ENCODE measurements around the gene TRIM41. TPM values are rescaled to one million over a fixed set of nuclear protein-coding genes. Genes with fewer than 3 reads are reported as not detected.

Gene TRIM41
- total RNA-seq, 1 experiment from 2014 or later: 28.7 TPM

GRCh38 chr5:181221105-181221791 lies 1.8 kb upstream of the TRIM41 start:
- Histone ChIP-seq H3K9me3 (no peaks in the 10 kb centered on the region), H3K4me3 (ENCODE audit: low read depth, low read length) (peak overlapping the region; percentile 93), H3K4me1 (0 out of 2 replicates have a peak, but pooled peaks cover under 1% of the 10 kb centered on the region), H3K36me3 (ENCODE audit: control insufficient read depth, insufficient read depth, low read length) (no peaks in the 10 kb centered on the region), H3K27me3 (replicated peaks; ENCODE audit: control insufficient read depth, insufficient read depth, low read length) (no peaks in the 10 kb centered on the region)
- H3K36me3 Mint-ChIP-seq (ENCODE audit: insufficient read depth, unreplicated experiment): peaks cover 52% of the 10 kb centered on the region
- POLR2A ChIA-PET: no interaction called here
- no peak for DNase-seq
- peak overlapping the region; percentile 86 for H3K4me3 Mint-ChIP-seq (ENCODE audit: unreplicated experiment)
- H3K9me3 Mint-ChIP-seq (ENCODE audit: unreplicated experiment): no peaks in the 10 kb centered on the region
- peaks cover 8% of the 10 kb centered on the region for H3K27me3 Mint-ChIP-seq (ENCODE audit: insufficient read depth, unreplicated experiment)
- BruUV-seq (replicated peaks): no TSS peak
- H3K27ac Mint-ChIP-seq (ENCODE audit: unreplicated experiment): peak overlapping the region; percentile 99
- TF ChIP-seq, protein P1, sequence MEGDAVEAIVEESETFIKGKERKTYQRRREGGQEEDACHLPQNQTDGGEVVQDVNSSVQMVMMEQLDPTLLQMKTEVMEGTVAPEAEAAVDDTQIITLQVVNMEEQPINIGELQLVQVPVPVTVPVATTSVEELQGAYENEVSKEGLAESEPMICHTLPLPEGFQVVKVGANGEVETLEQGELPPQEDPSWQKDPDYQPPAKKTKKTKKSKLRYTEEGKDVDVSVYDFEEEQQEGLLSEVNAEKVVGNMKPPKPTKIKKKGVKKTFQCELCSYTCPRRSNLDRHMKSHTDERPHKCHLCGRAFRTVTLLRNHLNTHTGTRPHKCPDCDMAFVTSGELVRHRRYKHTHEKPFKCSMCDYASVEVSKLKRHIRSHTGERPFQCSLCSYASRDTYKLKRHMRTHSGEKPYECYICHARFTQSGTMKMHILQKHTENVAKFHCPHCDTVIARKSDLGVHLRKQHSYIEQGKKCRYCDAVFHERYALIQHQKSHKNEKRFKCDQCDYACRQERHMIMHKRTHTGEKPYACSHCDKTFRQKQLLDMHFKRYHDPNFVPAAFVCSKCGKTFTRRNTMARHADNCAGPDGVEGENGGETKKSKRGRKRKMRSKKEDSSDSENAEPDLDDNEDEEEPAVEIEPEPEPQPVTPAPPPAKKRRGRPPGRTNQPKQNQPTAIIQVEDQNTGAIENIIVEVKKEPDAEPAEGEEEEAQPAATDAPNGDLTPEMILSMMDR (IDR thresholded peaks at IDR 0.05; ENCODE audit: insufficient read depth in 1 of 2, low read depth in 1 of 2, low read length in 1 of 2, severe bottlenecking in 1 of 2, unreplicated experiment in 1 of 2): no peak
- peaks cover 44% of the 10 kb centered on the region for H3K4me1 Mint-ChIP-seq (ENCODE audit: low read depth, unreplicated experiment)
- CTCF ChIA-PET: no interaction called here
- intact Hi-C loops (cut with micrococcal nuclease; ENCODE audit: unreplicated experiment): no loop called here

GRCh38 chr5:181221792-181222629 lies 1.1 kb upstream of the TRIM41 start:
- peaks cover 8% of the 10 kb centered on the region for H3K27me3 Mint-ChIP-seq (ENCODE audit: insufficient read depth, unreplicated experiment)
- no peaks in the 10 kb centered on the region for H3K4me1 ChIP-seq
- ChIA-PET POLR2A (interaction anchor here (1.0 kb wide), 1 partner anchor 37 kb away, joined by 3 read pairs; no protein-coding TSS in a partner anchor), CTCF (interaction anchor here (0.6 kb wide), 1 partner anchor 30 kb away, joined by 8 read pairs; no protein-coding TSS in a partner anchor)
- no peaks in the 10 kb centered on the region for H3K9me3 Mint-ChIP-seq (ENCODE audit: unreplicated experiment)
- H3K36me3 ChIP-seq (ENCODE audit: control insufficient read depth, insufficient read depth, low read length): no peaks in the 10 kb centered on the region
- peak overlapping the region; percentile 99 for H3K27ac Mint-ChIP-seq (ENCODE audit: unreplicated experiment)
- H3K9me3 ChIP-seq: no peaks in the 10 kb centered on the region
- peaks cover 48% of the 10 kb centered on the region for H3K36me3 Mint-ChIP-seq (ENCODE audit: insufficient read depth, unreplicated experiment)
- peak overlapping the region; percentile 93 for H3K4me3 ChIP-seq (ENCODE audit: low read depth, low read length)
- no peaks in the 10 kb centered on the region for H3K27me3 ChIP-seq (replicated peaks; ENCODE audit: control insufficient read depth, insufficient read depth, low read length)
- BruUV-seq (replicated peaks): TSS peak; percentile 71
- intact Hi-C loops (cut with micrococcal nuclease; ENCODE audit: unreplicated experiment): loop anchor here (1.0 kb wide), 1 partner anchor 31 kb away; no protein-coding TSS in a partner anchor
- TF ChIP-seq, protein P1 (IDR thresholded peaks at IDR 0.05; ENCODE audit: insufficient read depth in 1 of 2, low read depth in 1 of 2, low read length in 1 of 2, severe bottlenecking in 1 of 2, unreplicated experiment in 1 of 2): no peak
- peaks cover 44% of the 10 kb centered on the region for H3K4me1 Mint-ChIP-seq (ENCODE audit: low read depth, unreplicated experiment)
- peak; percentile 97 for DNase-seq
- H3K4me3 Mint-ChIP-seq (ENCODE audit: unreplicated experiment): peak overlapping the region; percentile 86

DNA sequence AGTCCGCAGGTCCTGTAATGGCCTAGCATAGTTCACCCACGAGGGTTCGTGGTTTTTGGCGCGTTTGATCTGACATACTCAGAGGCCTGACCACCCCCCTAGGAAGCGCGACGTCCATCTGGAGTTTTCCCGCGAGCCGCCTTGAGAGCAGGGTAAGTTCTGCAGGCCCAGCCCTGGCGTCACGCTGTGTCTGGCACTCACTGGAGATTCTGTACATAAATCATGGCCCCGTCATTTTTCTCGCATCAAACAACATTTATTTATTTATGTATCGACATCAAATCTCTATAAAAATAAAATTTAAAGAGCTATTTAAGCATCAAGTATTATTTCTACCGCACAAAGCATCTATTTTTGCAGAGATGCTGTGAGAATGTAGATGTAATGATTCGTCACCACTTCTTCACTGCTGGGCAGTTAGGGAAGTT lies 437 bp upstream of the TRIM41 start:
- intact Hi-C loops (cut with micrococcal nuclease; ENCODE audit: unreplicated experiment): loop anchor here (1.0 kb wide), 6 partner anchors 13 to 39 kb away; partner anchors contain the start of gene TRIM52
- Mint-ChIP-seq H3K4me1 (ENCODE audit: low read depth, unreplicated experiment) (peaks cover 41% of the 10 kb centered on the region), H3K27me3 (ENCODE audit: insufficient read depth, unreplicated experiment) (peaks cover 8% of the 10 kb centered on the region)

More for the DNA sequence above, 437 bp upstream of the TRIM41 start:
- Mint-ChIP-seq H3K36me3 (ENCODE audit: insufficient read depth, unreplicated experiment) (peaks cover 43% of the 10 kb centered on the region), H3K4me3 (ENCODE audit: unreplicated experiment) (peak overlapping the region; percentile 86), H3K9me3 (ENCODE audit: unreplicated experiment) (no peaks in the 10 kb centered on the region), H3K27ac (ENCODE audit: unreplicated experiment) (peak overlapping the region; percentile 99)
- H3K4me1 ChIP-seq: no peaks in the 10 kb centered on the region
- TF ChIP-seq, protein P1 (IDR thresholded peaks at IDR 0.05; ENCODE audit: insufficient read depth in 1 of 2, low read depth in 1 of 2, low read length in 1 of 2, severe bottlenecking in 1 of 2, unreplicated experiment in 1 of 2): no peak
- H3K4me3 ChIP-seq (ENCODE audit: low read depth, low read length): peak overlapping the region; percentile 93
- no peaks in the 10 kb centered on the region for H3K27me3 ChIP-seq (replicated peaks; ENCODE audit: control insufficient read depth, insufficient read depth, low read length)
- CTCF ChIA-PET: interaction anchor here (0.6 kb wide), 2 partner anchors 12 to 31 kb away, joined by 3 to 8 read pairs; no protein-coding TSS in a partner anchor
- no TSS peak for BruUV-seq (replicated peaks)
- no peaks in the 10 kb centered on the region for H3K36me3 ChIP-seq (ENCODE audit: control insufficient read depth, insufficient read depth, low read length)
- POLR2A ChIA-PET: interaction anchor here (1.0 kb wide), 1 partner anchor 38 kb away, joined by 3 read pairs; no protein-coding TSS in a partner anchor
- no peak for DNase-seq
- no peaks in the 10 kb centered on the region for H3K9me3 ChIP-seq
